NCI-H1092 (cell line): ENCODE data around the gene NPIPB8.
"Not testable (repeated sequence)": the region's sequence is repeated elsewhere in the genome, so short reads cannot be mapped to it uniquely, and the experiment has no call there.

Source experiments
- DNase-seq: peaks from one replicate; lab custom pipeline; 2025; lab: John Stamatoyannopoulos, UW

The NPIPB8 gene

DNA sequence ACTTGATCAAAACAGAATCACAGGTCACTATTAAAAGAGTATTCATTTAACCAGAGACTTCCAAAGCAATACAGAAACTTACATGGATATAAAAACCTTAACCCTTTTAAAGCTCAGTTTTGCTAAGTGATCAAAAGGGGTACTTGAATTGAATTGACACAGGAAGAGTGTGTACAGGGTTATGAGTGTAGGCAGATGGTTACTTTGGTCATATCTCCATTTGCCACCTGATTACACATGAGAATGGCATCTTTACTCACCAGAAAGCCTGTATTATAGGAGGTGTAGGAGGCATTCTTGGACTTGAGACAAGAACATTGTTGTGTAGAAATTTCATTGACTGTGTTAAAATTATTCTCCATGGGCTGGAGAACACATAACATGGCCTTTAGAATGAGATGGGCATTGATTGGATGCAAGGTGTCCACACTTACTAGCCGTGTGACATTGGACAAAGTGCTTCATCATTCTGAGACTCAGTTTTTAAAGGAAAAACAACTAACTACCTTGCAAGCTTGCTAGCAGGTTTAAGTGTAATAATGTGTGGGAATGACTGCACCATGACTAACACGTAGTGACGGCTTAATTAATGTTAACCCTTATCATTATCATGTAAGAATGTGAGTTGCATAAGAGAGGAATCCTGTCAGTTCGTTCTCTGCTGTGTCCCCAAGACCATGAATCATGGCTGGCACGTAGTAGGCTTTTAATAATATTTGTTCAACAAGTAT lies 1.6 kb upstream of the NPIPB8 start:
- not testable (repeated sequence) for DNase-seq

DNA sequence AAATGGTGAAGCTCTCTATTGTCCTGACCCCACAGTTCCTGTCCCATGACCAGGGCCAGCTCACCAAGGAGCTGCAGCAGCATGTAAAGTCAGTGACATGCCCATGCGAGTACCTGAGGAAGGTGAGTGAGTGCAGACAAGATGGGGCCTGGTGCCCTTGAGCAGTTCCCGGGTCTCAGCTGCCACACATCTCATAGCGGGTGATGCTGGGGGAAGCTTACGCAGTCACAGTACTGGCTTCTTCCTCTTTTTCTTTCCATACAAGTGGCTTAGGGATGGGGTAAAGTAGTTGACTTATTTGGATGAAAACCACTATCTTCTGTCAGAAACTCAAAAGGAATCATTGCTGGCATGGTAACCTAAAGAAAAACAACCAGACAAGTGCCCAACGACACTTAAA lies 494 bp downstream of the NPIPB8 start:
- not testable (repeated sequence) for DNase-seq

DNA sequence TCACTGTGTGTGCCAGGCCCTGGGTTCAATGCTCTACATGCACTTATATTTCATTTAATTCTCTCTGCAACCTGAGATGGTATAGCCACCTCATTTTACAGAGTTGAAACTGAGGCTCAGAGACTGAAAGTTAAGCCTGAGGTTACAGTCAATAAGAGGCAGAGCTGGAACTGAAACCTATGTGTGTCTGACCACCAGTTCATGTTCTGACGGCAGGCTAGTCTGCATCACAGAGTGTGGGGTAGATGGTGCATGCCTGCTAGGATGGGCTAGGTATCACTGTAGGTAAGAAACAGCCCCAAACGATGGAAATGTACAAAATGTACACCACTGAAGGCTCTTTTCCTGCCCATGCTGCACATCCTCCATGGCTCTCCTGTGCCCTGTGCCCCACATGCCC lies 2.1 kb downstream of the NPIPB8 start:
- DNase-seq, result not testable (repeated sequence)

DNA sequence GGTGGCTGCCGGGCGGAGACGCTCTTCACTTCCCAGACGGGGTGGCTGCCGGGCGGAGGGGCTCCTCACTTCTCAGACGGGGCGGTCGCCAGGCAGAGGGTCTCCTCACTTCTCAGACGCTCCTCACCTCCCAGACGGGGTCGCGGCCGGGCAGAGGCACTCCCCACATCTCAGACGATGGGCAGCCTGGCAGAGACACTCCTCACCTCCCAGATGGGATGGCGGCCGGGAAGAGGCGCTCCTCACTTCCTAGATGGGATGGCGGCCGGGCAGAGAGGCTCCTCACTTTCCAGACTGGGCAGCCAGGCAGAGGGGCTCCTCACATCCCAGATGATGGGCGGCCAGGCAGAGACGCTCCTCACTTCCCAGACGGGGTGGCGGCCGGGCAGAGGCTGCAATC lies 28.4 kb downstream of the NPIPB8 start:
- DNase-seq, result not testable (repeated sequence)

DNA sequence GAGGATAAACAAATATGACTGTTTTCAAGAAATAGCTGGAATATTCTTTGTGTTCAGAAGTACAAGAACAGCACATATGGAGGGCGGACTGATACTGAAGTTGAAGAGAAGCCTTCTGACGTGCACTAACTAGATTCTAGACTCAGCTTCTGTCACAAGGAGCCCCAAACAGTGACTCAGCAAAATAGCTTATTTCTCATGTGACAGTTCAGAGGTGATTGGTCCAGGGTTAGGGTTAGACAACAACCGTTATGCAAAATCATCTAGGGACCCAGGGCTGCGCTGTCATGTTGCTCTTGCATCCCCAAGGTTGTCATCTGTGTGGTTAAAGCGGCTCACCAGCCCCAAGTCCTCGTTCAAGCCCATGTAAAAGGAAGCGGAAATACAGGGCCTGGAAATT lies 29.6 kb downstream of the NPIPB8 start:
- DNase-seq, result not testable (repeated sequence)

DNA sequence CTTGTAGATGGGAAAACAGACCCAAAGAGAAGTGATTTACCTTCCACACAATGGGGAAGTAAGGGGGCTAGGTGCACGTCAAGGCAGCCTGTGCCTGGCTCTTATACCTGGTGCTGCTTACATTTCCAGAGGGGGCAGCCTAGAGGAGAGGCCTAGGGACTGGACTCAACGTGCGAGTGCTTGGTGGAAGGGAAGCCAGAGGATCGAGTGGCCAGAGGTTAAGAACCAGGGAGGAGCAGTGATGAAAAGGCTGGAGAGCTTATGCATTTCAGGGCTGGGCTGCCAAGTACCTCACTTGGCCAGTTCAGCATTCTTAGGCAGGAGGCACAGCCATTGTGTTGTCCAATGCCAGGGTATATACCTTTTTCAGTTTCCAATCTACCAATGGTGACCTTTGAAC lies 30.3 kb downstream of the NPIPB8 start:
- not testable (repeated sequence) for DNase-seq

DNA sequence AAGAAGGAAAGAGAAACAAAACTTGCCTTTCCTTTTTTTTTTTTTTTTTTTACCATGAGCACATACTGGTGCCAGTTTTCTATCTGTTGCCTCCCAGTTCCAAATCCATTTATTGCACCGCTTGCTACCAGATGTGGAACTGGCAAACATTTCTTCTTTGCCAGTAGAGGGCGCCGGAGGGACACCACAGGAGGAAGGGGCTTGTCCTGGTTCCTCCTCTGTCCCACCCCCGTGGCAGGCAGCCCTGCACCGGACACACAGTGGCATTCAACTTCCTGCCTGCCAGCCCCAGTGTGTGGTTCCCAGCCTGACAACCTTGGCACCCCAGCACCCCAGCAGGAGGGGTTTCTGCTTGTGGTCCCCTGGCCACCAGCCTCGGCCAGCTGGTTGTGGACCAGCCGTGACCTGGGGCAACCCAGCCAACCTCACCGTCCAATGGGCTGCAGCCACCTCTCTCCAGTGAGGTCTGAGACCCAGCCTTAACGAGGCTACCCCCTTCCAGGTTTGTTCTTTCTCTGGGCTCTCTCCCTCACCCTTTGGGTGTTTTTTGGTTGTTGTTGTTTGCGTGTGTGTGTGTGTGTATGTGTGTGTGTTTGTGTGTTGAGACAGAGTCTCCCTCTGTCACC lies 50.6 kb downstream of the NPIPB8 start:
- DNase-seq, result not testable (repeated sequence)

DNA sequence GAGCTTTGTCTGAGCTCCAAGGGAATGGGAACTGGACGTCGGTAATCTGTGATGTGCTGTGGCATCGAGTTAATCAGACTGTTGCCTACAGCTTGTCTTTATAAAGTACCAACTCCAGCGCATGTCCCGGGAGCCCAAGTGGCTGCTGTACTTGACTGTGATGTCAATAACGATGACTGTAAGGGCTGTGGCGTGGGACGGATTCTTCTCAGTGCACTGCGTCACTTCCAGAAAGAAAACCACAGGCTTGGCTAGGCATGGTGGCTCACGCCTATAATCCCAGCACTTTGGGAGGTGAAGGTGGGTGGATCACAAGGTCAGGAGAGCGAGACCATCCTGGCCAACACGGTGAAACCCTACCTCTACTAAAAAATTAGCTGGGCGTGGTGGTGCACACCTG lies 51.6 kb downstream of the NPIPB8 start:
- DNase-seq, result not testable (repeated sequence)

DNA sequence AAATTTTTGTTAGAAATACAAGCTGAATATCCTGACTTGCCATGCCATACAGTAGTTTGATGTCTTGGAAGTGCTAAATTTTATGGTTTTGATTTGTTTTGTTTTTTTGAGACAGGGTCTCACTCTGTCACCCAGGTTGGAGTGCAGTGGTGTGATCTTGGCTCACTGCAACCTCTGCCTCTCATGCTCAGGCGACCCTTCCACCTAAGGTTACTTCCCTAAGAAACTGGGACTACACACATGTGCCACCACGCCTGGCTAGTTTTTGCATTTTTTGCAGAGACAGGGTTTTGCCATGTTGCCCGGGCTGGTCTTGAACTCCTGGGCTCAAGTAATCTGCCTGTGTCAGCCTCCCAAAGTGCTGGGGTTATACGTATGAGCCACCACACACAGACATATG lies 53.9 kb downstream of the NPIPB8 start:
- not testable (repeated sequence) for DNase-seq

DNA sequence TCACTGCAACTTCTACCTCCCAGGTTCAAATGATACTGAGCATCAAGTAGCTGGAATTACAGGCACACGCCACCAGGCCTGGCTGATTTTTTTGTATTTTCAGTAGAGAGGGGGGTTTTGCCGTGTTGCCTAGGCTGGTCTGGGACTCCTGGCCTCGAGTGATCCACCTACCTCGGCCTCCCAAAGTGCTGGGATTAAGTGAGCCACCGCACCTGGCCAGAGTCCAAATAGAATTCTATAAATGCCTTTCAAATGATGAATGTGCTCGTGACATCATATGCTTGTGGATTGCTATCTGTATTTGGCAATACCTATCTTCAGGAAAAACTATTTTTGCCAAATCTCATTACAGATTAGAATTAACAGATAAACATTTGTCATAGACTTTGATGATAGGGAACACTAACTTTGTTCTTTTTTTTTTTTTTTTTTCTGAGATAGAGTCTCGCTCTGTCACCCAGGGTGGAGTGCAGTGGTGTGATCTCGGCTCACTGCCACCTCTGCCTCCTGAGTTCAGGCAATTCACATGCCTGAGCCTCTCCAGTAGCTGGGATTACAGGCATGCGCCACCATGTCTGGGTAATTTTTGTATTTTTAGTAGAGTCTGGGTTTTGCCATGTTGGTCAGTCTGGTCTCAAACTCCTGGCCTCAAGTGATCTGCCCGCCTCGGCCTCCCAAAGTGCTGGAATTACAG lies 55.5 kb downstream of the NPIPB8 start:
- not testable (repeated sequence) for DNase-seq

DNA sequence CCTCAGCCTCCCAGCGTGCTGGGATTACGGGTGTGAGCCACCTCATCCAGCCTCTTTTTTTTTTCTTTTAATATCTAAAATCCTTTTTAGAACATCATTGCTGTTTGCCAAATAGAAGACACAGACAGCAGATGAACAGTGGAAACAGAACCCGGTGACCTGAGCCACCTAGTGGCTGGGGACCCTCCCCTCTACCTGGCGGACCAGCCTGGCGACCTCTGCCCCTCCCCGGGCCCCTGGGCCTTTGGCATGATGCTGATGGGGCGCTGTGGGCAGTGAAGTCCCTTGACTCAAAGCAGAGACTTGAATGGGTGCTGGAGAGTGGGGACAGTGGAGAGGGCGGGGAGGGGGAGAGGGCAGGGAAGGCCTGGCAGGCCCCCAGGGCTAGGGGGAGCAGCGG lies 61.9 kb downstream of the NPIPB8 start:
- DNase-seq, result not testable (repeated sequence)

DNA sequence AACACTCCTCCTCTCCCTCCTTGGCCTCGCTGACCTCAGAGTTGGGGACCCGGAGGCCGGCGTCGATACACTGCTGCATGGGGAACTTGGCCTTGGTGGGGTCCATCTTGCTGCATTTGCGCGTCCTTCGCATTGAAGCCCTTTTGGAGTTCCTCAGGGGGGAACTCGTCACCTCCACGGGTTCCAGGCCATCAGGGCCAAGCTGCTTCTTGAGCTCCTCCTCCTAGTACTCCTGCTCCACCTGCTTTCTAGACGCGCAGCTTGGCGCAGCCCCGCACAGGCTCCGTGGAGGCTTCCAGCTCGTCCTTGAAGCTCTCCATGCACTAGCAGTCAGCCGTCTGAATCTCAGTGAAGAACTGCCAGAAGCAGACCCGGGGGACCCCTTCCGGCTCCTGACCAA lies 62.5 kb downstream of the NPIPB8 start:
- not testable (repeated sequence) for DNase-seq

DNA sequence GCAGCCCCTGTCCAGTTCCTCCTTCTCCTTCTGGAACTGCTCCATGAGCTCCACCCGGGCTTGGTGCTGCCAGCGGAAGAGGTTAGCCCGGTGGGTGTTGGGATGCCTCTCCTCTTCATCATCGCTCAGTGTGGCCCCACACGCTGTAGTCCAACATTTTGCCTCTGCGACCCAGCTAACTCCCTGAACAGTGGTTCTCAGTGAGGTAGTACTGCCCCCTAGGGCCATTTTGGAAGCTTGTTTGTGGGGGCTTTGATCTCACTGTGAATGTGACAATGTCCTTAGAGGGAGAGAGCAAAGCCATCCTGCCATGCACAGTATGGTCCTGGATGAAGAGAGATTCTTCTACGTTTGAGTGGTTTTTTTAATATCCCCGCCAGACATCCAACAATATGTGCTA lies 63.5 kb downstream of the NPIPB8 start:
- DNase-seq, result not testable (repeated sequence)

DNA sequence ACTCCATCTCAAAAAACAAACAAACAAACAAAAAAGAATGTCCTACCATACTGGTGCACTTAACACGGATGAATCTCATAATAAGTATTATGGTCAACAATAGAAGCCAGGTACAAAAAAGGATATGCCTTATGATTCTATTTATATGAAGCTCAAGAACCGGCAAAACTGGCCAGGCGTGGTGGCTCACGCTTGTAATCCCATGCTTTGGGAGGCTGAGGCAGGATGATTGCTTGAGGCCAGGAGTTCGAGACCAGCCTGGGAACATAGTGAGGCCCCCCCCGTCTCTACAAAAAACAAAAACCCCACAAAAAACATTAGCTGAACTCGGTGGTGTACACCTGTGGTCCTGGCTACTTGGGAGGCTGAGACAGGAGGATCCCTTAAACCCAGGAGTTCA lies 66.4 kb downstream of the NPIPB8 start:
- not testable (repeated sequence) for DNase-seq
